HUES64 (cell line): ENCODE data around the gene NME1.

ENCODE experiments used
- H3K27ac ChIP-seq: 2 replicates; pipeline ENCODE4 v1.7.0; 2013; ENCODE audit warnings: low read depth, low read length, inconsistent platforms
- H3K27me3 ChIP-seq: 2 replicates; pipeline ENCODE4 v1.6.1; 2013; ENCODE audit warnings: mild to moderate bottlenecking, low read length; ENCODE audit not compliant: insufficient read depth
- H3K36me3 ChIP-seq: 2 replicates; pipeline ENCODE4 v1.6.1; 2013; ENCODE audit warnings: mild to moderate bottlenecking, low read length; ENCODE audit not compliant: insufficient read depth
- H3K4me1 ChIP-seq: 2 replicates; pipeline ENCODE4 v1.6.1; 2013; ENCODE audit warnings: mild to moderate bottlenecking, low read length, moderate library complexity; ENCODE audit not compliant: insufficient read depth
- H3K4me3 ChIP-seq: 2 replicates; pipeline ENCODE4 v1.5.1; 2013; ENCODE audit warnings: mild to moderate bottlenecking, low read length, moderate library complexity
- H3K9ac ChIP-seq: 2 replicates; pipeline ENCODE4 v1.6.1; 2013; ENCODE audit warnings: mild to moderate bottlenecking, low read depth, low read length
- H3K9me3 ChIP-seq: 2 replicates; pipeline ENCODE4 v1.6.1; 2013; ENCODE audit warnings: low read depth, low read length; ENCODE audit not compliant: insufficient read depth
- WGBS: fragments of 150-250, 120-280 bp; methylation state at CpG from one replicate; pipeline ENCODE4 v1.1.7; 2013; ENCODE audit warnings: missing lambda C conversion rate; 5-methylcytosine and 5-hydroxymethylcytosine counted together

NME1 gene

GRCh38 chr17:51197754-51198153 is 44.4 kb downstream of the NME1 start:
- no peaks in the 10 kb centered on the region for H3K4me1 ChIP-seq
- H3K36me3 ChIP-seq: peaks cover 94% of the 10 kb centered on the region
- no peak overlapping the region for H3K4me3 ChIP-seq
- no peak overlapping the region for H3K27ac ChIP-seq
- no peaks in the 10 kb centered on the region for H3K9me3 ChIP-seq
- no peaks in the 10 kb centered on the region for H3K27me3 ChIP-seq
- no peak overlapping the region for H3K9ac ChIP-seq
- WGBS: 96% methylated on average over 4 of the region's 4 CpGs

GRCh38 chr17:51200295-51200694 is 46.9 kb downstream of the NME1 start:
- Histone ChIP-seq H3K36me3 (peaks cover 91% of the 10 kb centered on the region), H3K27me3 (no peaks in the 10 kb centered on the region), H3K9me3 (no peaks in the 10 kb centered on the region), H3K4me3 (no peak overlapping the region), H3K4me1 (no peaks in the 10 kb centered on the region), H3K9ac (no peak overlapping the region), H3K27ac (no peak overlapping the region)
- 94% methylated on average over 6 of the region's 6 CpGs for WGBS

- H3K4me3 ChIP-seq: no peak overlapping the region
- no peaks in the 10 kb centered on the region for H3K4me1 ChIP-seq
- no peaks in the 10 kb centered on the region for H3K27me3 ChIP-seq
- no peaks in the 10 kb centered on the region for H3K9me3 ChIP-seq
- peaks cover 91% of the 10 kb centered on the region for H3K36me3 ChIP-seq
- H3K9ac ChIP-seq: no peak overlapping the region
- WGBS: 88% methylated on average over 2 of the region's 2 CpGs
- no peak overlapping the region for H3K27ac ChIP-seq
These were observed 47.5 kb downstream of the NME1 start for GRCh38 chr17:51200846-51201245.

GRCh38 chr17:51203838-51204237 is 50.5 kb downstream of the NME1 start:
- Histone ChIP-seq H3K27ac (no peak overlapping the region), H3K4me3 (no peak overlapping the region), H3K27me3 (no peaks in the 10 kb centered on the region), H3K9ac (no peak overlapping the region), H3K36me3 (peaks cover 98% of the 10 kb centered on the region), H3K4me1 (no peaks in the 10 kb centered on the region), H3K9me3 (no peaks in the 10 kb centered on the region)
